NK-92 treated with Interleukin-12 subunit alpha and Interleukin-12 subunit beta, amount 100 ng/mL, for 24 hours (cell line): ENCODE results near the gene CCT2.

Experiments used
- DNase-seq: peaks from one replicate; lab custom pipeline; 2025; lab: John Stamatoyannopoulos, UW

The CCT2 gene

DNA sequence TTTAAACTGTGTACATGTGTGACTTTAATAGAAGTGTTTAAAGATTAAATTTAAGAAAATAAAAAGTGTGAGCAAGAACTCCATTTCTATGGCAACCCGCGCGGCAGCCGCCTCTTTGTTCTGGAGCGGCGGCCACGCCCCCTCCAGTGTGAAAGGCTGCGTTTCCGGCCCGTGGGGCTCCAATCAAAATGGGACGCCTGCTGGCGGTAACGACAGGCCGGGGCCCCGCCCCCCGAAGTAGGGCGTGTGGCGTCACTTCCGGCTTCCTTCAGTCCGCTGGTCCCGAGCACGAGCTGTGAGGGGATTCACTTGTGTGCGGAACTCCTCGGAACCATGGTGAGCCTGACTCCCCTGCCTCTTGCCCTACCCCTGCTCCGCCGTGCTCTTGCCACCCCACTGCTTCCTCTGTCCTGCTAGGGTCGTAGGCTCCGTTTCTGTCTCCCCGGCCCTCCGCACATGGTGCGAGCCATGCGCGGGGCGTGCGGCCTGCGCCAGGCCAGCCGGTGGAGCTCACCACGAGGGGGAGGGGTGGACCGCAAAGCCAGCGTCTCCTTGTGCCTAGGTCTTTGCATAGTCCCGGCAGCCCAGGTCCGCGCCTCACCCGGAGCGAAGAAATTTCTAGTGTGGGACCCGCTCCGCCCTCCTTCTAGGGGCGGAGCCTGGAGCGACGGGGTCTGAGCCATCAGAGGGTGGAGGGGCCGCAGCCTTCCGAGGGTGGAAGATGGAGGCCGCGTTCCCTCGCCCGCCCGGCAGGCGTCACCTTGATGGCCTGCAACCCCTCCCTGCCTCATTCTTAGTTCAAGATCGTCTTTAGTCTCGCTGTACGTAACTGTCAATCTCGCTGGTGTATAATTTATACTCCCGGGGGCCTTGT, at the start of gene CCT2:
Gene CCT2, plus strand, starts transcription at position 271 of the 874 bp plus-strand sequence. Its CDS starts 63 bp downstream, at position 334.
- peak; percentile 87 for DNase-seq

DNA sequence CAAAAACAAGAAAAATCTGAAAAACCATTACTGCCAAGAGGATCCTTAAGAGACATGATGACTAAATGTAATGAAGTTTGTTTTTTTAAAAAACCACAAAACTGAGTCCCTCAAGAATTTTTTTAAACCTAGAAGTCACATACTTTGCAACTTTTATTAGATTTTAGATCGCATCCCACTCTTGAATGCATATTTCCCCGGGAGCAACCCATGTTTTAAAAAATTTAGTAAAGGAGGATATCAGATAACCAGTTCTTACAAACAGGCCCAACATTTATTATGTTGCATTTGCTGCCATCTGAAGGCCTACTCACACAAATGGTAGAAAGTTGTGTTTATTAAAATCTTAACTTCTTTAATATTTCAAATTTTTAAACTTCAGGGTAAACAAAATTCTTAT, 44.3 kb upstream of the CCT2 start:
- DNase-seq: no peak

DNA sequence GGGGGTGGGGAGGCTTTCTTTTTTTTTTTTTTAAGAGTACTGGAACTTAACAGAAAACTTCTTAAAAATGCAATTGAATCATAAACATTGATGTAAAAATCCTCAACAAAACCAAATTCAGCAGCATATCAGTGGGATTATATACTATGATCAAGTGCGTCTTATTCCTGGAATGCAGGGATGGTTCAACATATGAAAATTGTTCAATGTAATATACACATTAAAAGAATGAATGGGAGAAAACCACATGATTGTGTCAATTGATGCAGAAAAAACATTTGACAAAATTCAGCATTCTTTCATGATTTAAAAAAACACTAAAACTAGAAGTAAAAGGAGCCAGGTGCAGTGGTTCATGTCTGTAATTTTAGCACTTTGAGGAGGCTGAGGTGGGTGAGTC, 41.2 kb upstream of the CCT2 start:
- DNase-seq: no peak

DNA sequence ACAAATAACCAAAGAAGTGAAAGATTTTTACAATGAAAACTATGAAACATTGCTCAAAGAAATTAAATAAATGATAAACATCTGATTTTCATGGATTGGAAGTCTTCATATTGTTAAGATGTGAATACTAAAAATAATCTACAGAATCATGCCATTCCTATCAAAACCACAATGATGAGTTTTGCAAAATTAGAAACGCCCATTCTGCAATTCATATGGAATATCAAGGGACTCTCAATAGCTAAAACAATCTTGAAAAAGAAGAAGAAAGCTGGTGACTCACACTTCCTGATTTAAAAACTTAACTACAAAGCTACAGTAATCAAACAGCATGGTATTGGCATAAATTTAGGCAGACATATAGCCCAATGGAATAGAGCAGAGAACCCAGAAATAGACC, 40.2 kb upstream of the CCT2 start:
- no peak for DNase-seq

DNA sequence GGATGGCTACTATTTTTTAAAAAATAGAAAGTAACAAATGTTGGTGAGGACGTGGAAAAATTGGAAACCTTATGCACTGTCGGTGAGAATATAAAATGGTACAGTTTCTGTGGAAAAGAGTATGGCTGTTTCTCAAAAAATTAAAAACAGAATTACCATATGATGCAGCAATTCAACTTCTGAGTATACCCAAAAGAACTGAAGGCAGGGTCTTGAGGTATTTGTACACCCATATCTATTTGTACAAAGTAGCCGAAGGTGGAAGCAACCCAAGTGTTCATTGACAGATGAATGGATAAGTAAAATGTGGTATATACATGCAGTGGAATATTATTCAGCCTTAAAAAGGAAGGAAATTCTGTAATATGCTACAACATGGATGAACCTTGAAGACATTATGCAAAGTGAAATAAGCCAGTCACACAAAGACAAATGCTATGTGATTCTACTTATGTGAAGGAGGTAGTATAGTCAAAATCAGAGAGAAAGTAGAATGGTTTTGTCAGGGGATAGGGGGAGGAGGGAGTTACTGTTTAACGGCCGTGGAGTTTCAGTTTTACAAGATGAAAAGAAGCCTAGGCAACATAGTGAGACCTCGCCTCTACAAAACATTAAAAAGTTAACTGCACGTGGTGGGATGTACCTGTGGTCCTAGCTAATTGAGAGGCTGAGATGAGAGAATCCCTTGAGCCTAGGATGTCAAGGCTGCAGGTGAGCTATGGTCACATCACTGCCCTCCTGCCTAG, 38.4 kb upstream of the CCT2 start:
- no peak for DNase-seq

DNA sequence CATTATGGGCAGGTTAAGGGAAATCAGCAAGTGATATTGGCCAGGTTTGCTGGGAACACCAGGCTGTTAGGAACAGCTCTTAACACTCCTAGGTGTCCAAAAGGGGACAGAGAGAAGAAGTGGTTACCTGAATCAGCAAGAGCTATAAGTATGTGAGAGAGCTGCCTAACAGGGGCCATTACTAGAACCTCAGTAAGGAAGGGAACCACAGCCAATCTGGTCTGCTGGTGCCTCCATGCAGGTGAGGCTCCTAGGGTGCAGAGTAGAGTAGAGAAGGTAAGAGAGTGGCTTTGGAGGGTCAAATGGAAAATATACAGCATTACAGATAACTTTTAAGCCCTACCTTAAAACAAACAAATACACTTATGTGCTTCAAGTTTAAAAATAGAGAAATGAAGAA, 36.6 kb upstream of the CCT2 start:
- DNase-seq: no peak

DNA sequence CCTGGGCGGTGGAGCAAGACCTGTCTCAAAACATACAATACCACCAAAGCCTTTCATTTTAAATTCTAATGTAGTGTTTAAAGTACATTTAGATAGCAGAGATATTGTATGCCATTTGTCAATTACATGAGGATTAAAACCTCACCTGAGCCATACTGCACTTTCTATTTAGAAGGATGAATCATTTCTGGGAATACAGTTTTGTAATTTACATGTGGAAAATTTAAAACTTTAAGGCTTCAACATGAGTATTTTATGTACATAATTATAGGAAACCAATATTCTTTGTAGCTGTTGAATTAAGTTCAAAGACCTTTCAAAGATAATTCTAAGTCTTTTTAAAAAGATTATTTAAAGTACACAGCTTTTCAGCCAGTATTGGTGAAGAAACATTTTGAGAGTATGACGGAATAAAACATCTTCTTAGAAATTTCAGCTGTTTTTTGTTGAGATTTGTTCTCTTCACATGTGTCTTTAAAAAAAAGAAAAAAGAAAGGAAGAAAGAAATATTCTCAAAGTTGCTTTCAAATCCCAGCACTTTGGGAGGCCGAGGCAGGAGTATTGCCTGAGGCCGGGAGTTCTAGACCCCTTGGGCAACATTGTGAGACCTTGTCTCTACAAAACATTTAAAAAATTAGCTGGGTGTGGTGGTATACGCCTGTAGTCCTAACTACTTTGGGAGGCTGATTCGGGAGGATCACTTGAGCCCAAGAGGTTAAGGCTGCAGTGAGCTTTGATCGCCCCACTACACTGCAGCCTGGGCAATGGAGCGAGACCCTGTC, 34.5 kb upstream of the CCT2 start:
- no peak for DNase-seq

DNA sequence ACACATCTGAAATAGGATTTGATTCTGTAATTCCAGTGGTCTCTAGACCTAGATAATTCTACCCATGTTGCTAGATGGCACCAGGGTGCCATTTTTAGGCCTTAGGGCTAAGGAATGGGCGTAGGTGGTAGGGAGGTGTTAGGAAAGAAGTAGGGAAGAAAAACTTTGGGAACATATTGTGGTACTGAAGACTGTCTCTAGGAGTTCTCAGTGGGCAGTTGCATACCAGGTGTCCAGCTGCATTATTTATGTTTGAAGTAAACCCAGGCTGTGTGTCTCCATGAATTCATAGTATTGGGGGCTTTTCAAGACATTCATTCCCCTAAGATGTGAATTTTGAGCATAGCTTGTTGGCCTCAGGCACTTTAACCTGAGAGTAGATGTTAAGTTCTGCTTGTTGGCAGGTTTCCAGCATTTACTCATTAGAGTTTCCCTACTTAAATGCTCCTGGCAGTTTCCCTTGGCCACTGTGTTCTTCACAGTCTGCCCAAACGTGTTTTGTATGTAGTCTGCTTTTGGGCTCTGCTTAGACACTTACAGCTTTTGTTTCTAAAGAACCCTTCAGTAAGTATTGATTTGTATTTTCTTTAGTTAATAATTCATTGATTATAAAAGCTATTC, 31.5 kb upstream of the CCT2 start:
- DNase-seq: no peak

DNA sequence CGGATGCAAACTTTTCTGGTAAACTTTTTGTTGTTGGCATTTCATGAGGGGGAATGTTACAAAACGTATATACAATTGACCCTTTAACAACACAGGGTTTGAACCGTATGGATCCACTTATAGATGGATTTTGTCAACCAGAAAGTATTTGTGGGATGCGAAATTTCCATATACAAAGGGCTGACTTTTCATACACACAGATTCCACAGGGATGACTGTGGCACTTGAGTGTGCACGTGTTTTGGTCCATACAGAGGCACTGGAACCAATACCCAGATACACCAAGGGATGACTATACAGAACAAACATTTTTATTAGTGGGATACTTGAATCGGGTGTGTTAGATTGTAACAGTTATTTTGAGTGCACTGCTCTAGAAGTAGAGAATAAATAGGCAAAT, 29.8 kb upstream of the CCT2 start:
- no peak for DNase-seq

DNA sequence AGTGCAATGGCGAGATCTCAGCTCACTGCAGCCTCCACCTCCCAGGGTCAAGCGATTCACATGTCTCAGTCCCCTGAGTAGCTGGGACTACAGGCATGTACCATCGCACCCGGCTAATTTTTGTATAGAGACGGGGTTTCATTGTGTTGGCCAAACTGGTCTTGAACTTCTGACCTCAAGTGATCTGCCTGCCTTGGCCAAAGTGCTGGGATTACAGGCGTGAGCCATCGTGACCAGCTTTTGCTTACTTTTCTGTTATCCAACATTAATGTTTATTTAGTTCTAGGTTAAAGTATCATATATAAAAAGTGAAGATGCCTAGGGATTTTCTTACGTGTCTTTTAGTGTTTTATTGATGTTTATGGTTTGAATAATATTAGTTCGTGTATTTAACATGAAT, 28.9 kb upstream of the CCT2 start:
- no peak for DNase-seq

DNA sequence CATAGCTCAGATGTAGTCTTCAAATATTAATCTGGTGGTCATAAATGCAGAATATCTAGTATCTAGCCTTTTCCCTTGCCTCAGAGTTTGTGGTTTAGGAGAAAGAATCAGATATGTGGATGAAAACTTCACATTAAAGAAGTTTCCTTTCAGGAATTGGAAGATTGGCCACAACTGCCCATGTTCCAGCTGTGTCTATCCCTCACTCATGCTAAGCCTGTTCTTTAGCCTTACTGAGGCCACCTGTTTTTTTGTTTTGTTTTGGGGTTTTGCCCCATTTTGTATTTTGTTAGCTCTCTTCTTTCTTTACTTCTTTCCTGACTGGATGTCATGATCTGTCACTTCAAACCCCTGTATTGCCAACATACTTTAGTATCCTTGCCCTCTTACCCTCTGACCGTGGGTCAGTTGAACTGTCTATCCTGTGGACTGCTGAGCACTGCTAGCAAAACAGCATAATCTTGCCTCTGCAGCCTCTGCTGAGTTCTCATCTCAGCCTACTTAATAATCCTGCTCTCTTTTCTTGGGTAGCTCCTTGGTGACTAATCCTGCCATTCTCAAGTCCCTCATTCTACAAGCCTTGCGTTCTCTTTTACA, 22.0 kb upstream of the CCT2 start:
- DNase-seq: no peak

DNA sequence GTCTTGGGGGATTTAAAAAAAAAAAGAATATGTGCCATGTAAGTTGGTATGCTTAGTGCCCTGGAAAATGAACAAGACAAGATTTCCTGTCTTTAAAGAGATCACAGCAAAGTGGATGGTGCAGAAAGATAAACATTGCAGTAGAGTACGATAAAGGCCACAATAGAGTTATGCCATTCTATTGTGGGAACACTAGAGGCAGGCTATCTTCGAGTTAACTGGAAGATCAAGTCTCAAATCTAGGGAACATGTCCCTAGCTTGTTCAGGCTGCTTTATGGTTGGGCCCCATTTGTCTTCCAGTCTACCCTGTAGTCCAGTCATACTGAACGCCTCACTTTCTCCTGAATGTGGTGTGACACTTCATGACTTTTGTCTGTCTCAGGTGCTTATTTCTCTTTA, 18.7 kb upstream of the CCT2 start:
- DNase-seq: no peak

DNA sequence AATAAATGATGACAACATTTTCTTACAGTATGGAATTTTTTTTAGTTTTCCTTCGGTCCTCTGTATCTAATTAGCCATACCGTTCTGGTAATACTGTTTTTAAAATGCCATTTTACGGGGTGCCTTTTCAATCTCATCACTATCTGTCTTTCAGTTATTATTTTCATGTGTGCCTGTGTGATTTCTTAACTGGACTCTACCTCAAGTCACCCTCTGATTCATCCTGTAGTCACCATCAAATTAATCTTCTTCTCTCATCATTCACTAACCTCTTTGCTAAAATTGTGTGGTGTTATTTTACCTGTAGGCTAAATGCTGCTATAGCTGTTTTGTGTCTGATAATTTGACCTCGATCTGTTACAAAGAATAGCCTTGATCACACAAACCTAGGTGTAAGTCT, 16.0 kb upstream of the CCT2 start:
- no peak for DNase-seq

DNA sequence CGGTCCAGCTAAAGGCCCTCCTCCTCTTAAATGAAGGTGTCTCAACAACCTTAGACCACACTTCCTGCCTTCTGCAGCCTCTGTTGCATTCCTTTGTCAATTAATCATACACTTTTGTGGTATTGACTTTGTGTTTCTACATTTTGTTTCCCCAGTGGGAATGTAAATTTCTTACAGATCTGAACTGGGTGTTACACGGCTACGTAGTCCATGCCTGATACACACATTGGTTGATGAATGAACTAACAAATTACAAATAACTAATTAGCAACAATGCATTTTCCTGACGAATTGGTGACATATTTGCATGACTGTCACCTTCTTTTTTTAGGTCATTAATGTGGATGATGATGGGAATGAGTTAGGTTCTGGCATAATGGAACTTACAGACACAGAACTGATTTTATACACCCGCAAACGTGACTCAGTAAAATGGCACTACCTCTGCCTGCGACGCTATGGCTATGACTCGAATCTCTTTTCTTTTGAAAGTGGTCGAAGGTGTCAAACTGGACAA, 15.2 kb upstream of the CCT2 start:
- DNase-seq: no peak

DNA sequence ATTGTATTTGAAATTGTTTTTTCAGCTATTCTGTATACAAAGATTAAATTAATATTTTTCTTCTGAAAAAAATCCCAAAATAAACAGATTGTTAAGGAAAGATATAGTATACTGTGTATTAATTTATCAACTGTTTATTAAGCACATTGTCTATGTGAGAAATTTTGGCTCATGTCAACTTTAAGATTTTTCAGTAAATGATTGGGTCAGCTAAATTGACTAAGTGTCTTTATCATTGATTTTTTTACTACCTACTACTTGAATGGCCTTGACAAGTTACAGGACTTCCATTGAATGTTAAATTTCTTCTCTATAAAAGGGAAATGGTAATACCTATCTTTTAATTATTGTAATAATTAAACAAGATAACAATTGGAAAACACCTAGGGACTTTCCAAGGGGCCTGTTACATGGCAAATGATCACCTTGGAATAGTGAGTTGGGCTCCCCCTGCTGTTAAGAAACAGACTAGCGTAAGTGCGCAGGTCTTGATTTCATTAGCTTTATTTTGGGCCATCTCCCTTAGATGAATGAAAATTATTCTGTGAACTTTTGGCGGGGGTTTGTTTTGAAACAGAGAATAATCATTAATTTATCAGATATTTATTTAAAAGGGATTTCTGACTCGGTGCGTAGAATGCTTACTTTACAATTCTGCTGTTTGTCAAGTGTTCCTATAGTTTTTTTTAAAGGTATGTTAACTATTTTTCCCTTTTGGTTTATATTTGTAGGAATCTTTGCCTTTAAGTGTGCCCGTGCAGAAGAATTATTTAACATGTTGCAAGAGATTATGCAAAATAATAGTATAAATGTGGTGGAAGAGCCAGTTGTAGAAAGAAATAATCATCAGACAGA, 14.5 kb upstream of the CCT2 start:
- no peak for DNase-seq

DNA sequence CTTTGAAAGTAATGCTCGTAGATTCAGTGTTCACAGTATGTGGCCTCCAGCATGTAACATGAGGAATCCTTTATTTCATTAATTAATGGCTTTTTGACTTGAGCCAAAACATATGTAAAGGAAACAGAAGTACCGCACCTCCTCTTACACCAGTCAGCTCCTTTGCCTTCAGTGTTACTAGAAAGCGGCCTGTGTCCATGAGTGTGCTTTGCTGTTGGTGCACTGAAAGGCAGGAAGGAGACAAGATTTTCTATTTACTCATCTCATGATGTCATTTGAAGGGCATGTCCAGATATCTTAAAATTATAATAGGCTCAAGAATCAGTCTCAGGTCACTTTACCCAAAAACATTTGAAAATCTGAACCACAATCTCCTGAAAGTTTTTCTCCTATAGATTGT, 9.9 kb upstream of the CCT2 start:
- no peak for DNase-seq

DNA sequence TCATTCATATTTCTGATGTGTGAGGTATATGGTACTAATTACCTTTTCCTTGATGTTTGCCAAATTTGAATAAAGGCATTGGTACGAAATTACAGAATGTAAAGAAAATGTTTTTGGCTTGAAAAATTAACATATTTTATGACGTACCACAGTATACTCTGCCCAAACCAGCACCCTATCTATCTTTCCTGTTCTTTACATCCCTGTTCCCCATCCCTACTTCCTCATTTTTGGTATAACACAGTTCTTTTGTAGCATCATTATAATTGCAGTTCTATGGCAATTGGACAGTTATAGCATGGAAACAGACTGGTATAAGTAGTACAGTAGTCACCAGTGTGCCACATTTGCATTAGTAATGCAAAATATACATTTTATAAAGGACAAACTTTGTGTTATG, 7.0 kb upstream of the CCT2 start:
- DNase-seq: no peak

DNA sequence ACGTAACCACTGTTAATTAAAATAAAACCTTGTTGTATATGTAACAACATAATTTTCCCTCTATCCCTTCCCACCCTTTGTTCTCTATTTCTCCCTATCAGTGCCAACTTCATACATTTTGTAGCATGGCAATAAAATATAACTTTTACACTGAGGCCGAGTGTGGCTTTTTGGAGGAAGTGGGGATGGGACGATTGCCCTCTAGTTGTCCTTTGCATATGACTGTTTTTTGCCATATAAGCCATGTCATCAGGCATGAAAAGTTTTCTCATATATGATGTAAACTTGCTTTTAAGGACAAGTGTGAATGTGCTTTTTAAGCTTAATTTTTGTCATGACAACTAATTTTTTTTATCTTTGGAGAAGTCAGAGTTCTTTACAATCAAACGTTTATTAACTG, 6.2 kb upstream of the CCT2 start:
- DNase-seq: no peak

DNA sequence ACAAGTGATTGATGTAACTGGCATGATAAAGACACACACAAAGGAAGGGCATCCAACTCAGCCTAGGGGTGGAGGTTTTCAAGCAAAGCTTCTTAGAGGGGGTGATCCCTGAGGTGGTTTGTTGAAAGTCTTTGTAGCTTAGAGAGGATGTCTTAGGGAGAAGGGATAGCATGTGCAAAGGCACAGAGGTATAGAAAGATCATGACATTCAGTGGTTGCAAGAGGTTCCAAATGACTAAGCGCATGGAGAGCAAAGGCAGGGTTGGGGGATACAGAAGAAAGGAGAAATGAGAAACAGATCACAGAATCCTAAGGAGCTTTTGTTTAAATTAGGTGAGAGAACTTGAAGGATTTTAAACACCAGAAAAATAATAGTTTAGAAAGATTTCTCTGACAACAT, 5.2 kb upstream of the CCT2 start:
- DNase-seq: no peak

DNA sequence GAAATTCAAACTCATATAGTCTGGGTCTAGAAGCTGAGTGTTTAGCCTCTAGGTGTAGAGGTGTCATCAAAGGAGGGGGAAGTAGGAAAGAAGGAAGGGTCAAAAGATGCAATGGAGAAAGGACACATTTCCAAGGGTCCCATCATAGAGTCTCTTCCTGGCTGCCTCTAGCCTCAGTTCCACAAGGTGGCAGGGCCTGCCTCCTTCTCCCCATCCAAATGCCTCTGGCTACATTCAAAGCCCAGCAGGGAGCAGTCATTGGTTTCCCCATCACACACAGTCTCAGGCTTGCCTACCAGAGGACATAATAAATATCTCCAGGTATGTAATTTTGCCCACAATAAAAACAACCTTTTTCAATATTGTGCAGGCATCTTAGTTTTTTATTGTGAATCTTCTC, 2.1 kb upstream of the CCT2 start:
- no peak for DNase-seq

DNA sequence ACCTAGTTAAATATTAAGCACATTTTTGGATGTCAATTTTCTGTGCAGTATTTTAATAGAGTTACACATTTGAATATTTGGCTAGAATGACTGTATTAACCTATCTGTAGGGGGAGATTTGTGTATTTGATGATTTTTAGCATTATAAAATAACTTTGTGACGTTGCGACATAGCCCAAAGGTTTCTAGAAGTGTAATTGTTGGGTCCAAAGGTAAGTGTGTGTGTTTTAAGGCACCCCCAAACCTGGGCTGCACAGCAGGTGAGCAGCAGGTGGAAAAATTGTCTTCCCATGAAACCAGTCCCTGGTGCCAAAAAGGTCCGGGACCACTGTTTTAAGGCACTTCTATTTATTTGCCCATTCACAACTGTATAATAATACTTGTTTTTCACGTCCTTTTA, 3.3 kb downstream of the CCT2 start:
- no peak for DNase-seq
